H1 (cell line): Measurements from ENCODE around the gene ABHD17B. TPM values are rescaled to one million over a fixed set of nuclear protein-coding genes. Genes with fewer than 3 reads are reported as not detected.

ENCODE experiments used
- ASH2L ChIP-seq: fragments of 200-600, 300-600 bp; sonication (generic); IDR thresholded peaks from one replicate; pipeline ENCODE4 v1.7.1; 2017; ENCODE audit warnings: low read length
- ATF3 ChIP-seq: IDR thresholded peaks from 2 replicates; pipeline ENCODE4 v1.6.1; 2011; ENCODE audit warnings: low read depth, mild to moderate bottlenecking, low read length; ENCODE audit not compliant: insufficient read depth
- BACH1 ChIP-seq: IDR thresholded peaks from 2 replicates; pipeline ENCODE4 v1.6.1; 2012; ENCODE audit warnings: low read length, improper control_type of control experiment
- BRCA1 ChIP-seq: IDR thresholded peaks from 2 replicates; pipeline ENCODE4 v1.6.1; 2012; ENCODE audit warnings: low read depth, low read length, improper control_type of control experiment
- KDM1A ChIP-seq: fragments of 200-600, 300-600 bp; sonication (generic); IDR thresholded peaks from 2 replicates; pipeline ENCODE4 v1.7.1; 2016; ENCODE audit warnings: mild to moderate bottlenecking, low read length, borderline replicate concordance
- NANOG ChIP-seq: IDR thresholded peaks from 2 replicates; pipeline ENCODE4 v1.6.1; 2011; ENCODE audit warnings: low read length, low read depth, mild to moderate bottlenecking, inconsistent platforms; ENCODE audit not compliant: insufficient read depth, poor library complexity, severe bottlenecking
- POU5F1 ChIP-seq: IDR thresholded peaks from 2 replicates; pipeline ENCODE4 v1.6.1; 2011; ENCODE audit warnings: low read depth, mild to moderate bottlenecking, low read length, moderate library complexity
- SIN3A ChIP-seq, 2 experiments: IDR thresholded peaks in 1 of 2; conservative IDR thresholded peaks in 1 of 2; 2 replicates each; pipeline ENCODE4 v1.6.1; 2011 to 2012; ENCODE audit warnings: low read length in 2 of 2, improper control_type of control experiment in 1 of 2, low read depth in 1 of 2, mild to moderate bottlenecking in 1 of 2
- SP1 ChIP-seq: IDR thresholded peaks from 2 replicates; pipeline ENCODE4 v1.6.1; 2011; ENCODE audit warnings: low read depth, low read length
- TAF7 ChIP-seq: optimal IDR thresholded peaks from 2 replicates; pipeline ENCODE3; 2011; ENCODE audit warnings: low read depth, mild to moderate bottlenecking, inconsistent platforms, low read length, moderate library complexity, borderline replicate concordance
- ZNF274 ChIP-seq: IDR thresholded peaks from 2 replicates; pipeline ENCODE4 v1.7.0; 2012; ENCODE audit warnings: low read length, borderline replicate concordance; ENCODE audit errors: extremely low read depth
- polyA plus RNA-seq, 7 experiments: library from polyadenylated mRNA; depleted of rRNA in 3 of 7; stranded (reverse) in 5 of 7; unstranded in 2 of 7; fragments of >200 nt in 5 of 7; fragments of 200-250 nt in 2 of 7; gene quantifications; 1 replicate in 5 of 7; 2 replicates in 1 of 7; 4 replicates in 1 of 7; pipeline versions ENCODE4 v1.2.1 to v1.2.3, GENCODE V29; 2011 to 2013; ENCODE audit warnings: missing spikeins in 2 of 7, mixed read lengths in 2 of 7
- total RNA-seq: library from RNA; stranded (reverse); fragmentation: NEBNext Ultra II Directional; extraction: Animal tissue kit (Norgen Biotek cat#: 25700); gene quantifications from 2 replicates; pipeline ENCODE4 v1.2.1, GENCODE V29; 2021

ABHD17B gene
- total and polyA plus RNA-seq, 2 of the 8 experiments (the other 6 are each of a cell fraction or from before 2014, with no cell fraction given): 37.2 to 60.8 TPM

GRCh38 chr9:71911061-71911907 lies at the start of gene ABHD17B, which contains the start of gene C9orf85 (continued):
- no peak for TF ChIP-seq KDM1A
- peak; percentile 99 for TF ChIP-seq TAF7
- TF ChIP-seq ZNF274: no peak
- TF ChIP-seq POU5F1: no peak
- TF ChIP-seq SP1: peak; percentile 96
- peak; percentile 80 for TF ChIP-seq BACH1
- peak; percentile 57 for TF ChIP-seq ASH2L
- peak; percentile 47; the same call in 1 of the 2 replicates for TF ChIP-seq ATF3
- no peak for TF ChIP-seq NANOG
- TF ChIP-seq SIN3A (conservative IDR thresholded peaks at IDR 0.05 in 1 of 2, IDR thresholded peaks at IDR 0.05 in 1 of 2; ENCODE audit: low read depth in 1 of 2, low read length in 2 of 2): peak; percentile 30 to 80; a peak in 2 of 4 replicates
- no peak for TF ChIP-seq BRCA1
